Measurements from ENCODE around the gene PTPN20.

DNA sequence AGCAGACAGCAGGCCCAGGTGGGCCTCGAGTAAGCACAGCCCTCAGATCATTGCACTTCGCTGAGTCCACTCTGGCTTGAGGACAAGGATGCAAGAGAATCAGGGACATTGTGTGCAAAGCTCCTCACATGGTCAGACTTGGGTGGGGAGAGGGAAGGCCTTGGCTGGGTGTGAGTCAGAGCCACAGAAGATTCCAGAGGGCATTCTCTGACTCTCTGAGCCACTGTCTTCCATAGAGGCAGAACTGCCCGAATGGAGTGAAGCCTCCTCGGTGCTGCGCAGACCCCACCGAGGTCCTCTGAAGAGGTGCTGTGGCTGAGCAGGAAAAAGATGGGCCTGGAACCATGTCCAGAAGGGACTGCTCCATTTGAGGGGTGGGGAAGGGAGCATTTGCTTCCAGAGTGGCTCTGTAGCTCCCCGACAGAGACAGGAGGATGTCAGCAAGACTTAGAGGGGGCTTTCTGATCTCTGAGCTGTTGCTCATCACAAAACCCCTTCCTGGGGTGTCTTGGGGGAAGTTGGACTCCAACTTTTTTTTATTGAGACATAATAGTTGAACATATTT is 120.8 kb downstream of the PTPN20 start:
- TF ChIP-seq POLR2A (IDR thresholded peaks at IDR 0.05; ENCODE audit: low read depth, low read length) = no peak
- TF ChIP-seq POLR2AphosphoS5 (IDR thresholded peaks at IDR 0.05; ENCODE audit: low read depth, low read length) = no peak
- TF ChIP-seq TAF1 (IDR thresholded peaks at IDR 0.05; ENCODE audit: low read depth, low read length) = no peak
- TF ChIP-seq SPI1 (IDR thresholded peaks at IDR 0.05; ENCODE audit: low read depth, low read length) = no peak
- no peak for TF ChIP-seq PAX5 (IDR thresholded peaks at IDR 0.05; ENCODE audit: insufficient read depth, low read length, severe bottlenecking)

All from GM12891 (cell line).